ENCODE results near the gene SORBS2. TPM values are rescaled to one million over a fixed set of nuclear protein-coding genes. Genes with fewer than 3 reads are reported as not detected.

Gene SORBS2
- total RNA-seq, 4 donors from 2014 or later = 821 to 1,626 (median 1,353) TPM

GRCh38 chr4:185546335-185546734 is 265.7 kb downstream of the SORBS2 start:
- H3K4me1 ChIP-seq = peaks cover 6 to 35% (median 26%) of the 10 kb centered on the region in 4 donors
- DNase-seq (ENCODE audit: extremely low spot score) = peak; percentile 29
- 86% methylated on average over 6 of the region's 6 CpGs for WGBS
- intact Hi-C loops (cut with DNase I) = no loop called here
- no peaks in the 10 kb centered on the region for H3K36me3 ChIP-seq
- H3K27me3 ChIP-seq = no peaks in the 10 kb centered on the region
- no peak overlapping the region for H3K27ac ChIP-seq (replicated peaks in 1 of 4)
- no peaks in the 10 kb centered on the region for H3K9me3 ChIP-seq
- TF ChIP-seq CTCF (IDR thresholded peaks at IDR 0.05) = no peak
- no peak for TF ChIP-seq POLR2A (IDR thresholded peaks at IDR 0.05; ENCODE audit: low read depth)
- no peak for TF ChIP-seq EP300 (IDR thresholded peaks at IDR 0.05)
- TF ChIP-seq POLR2AphosphoS5 (IDR thresholded peaks at IDR 0.05) = no peak
- H3K4me3 ChIP-seq = no peak overlapping the region

- no peaks in the 10 kb centered on the region for H3K9me3 ChIP-seq
- H3K27ac ChIP-seq (replicated peaks in 1 of 4) = peak overlapping the region; percentile 70 to 99 (median 80)
- WGBS = 50% methylated on average over 14 of the region's 14 CpGs
- DNase-seq (ENCODE audit: extremely low spot score) = peak; percentile 95
- H3K4me1 ChIP-seq = peaks cover 13 to 47% (median 43%) of the 10 kb centered on the region in 4 donors
- no peaks in the 10 kb centered on the region for H3K36me3 ChIP-seq
- no peaks in the 10 kb centered on the region for H3K27me3 ChIP-seq
- TF ChIP-seq CTCF (IDR thresholded peaks at IDR 0.05) = no peak
- peak; percentile 79 to 87 for TF ChIP-seq POLR2AphosphoS5 (IDR thresholded peaks at IDR 0.05)
- no peak overlapping the region for H3K4me3 ChIP-seq
- intact Hi-C loops (cut with DNase I) = no loop called here
Observed at GRCh38 chr4:185542626-185543315, 269.2 kb downstream of the SORBS2 start.

- 13% methylated on average over 10 of the region's 10 CpGs for WGBS
- intact Hi-C loops (cut with DNase I) = no loop called here
- TF ChIP-seq CTCF (IDR thresholded peaks at IDR 0.05) = no peak
- no peak for TF ChIP-seq POLR2A (IDR thresholded peaks at IDR 0.05; ENCODE audit: low read depth)
- TF ChIP-seq EP300 (IDR thresholded peaks at IDR 0.05) = no peak
- TF ChIP-seq POLR2AphosphoS5 (IDR thresholded peaks at IDR 0.05) = peak; percentile 55 to 70
- no peak for DNase-seq (ENCODE audit: extremely low spot score)
- Histone ChIP-seq H3K27me3 (no peaks in the 10 kb centered on the region), H3K4me3 (no peak overlapping the region), H3K9me3 (no peaks in the 10 kb centered on the region), H3K4me1 (peaks cover 18 to 54% (median 49%) of the 10 kb centered on the region in 4 donors), H3K27ac (replicated peaks in 1 of 4) (peak overlapping the region; percentile 70 to 99 (median 80)), H3K36me3 (no peaks in the 10 kb centered on the region)
Observed at GRCh38 chr4:185541251-185541727, 270.7 kb downstream of the SORBS2 start.

- Histone ChIP-seq H3K27me3 (peaks cover 0 to under 1% (median 0%) of the 10 kb centered on the region in 4 donors), H3K9me3 (no peaks in the 10 kb centered on the region), H3K4me3 (no peak overlapping the region), H3K4me1 (peaks cover 20 to 61% (median 56%) of the 10 kb centered on the region in 4 donors), H3K36me3 (no peaks in the 10 kb centered on the region), H3K27ac (replicated peaks in 1 of 4) (peak overlapping the region; percentile 70 to 99 (median 80))
- TF ChIP-seq CTCF (IDR thresholded peaks at IDR 0.05) = no peak
- TF ChIP-seq POLR2AphosphoS5 (IDR thresholded peaks at IDR 0.05) = no peak
- TF ChIP-seq POLR2A (IDR thresholded peaks at IDR 0.05; ENCODE audit: low read depth) = no peak
- TF ChIP-seq EP300 (IDR thresholded peaks at IDR 0.05) = no peak
- intact Hi-C loops (cut with DNase I) = no loop called here
- 48% methylated on average over 3 of the region's 3 CpGs for WGBS
- no peak for DNase-seq (ENCODE audit: extremely low spot score)
Observed at GRCh38 chr4:185540487-185541120, 271.4 kb downstream of the SORBS2 start.
